ENCODE measurements around the gene FAM13B. TPM values are rescaled to one million over a fixed set of nuclear protein-coding genes. Genes with fewer than 3 reads are reported as not detected.
A peak's percentile ranks its signal among the peaks of the same experiment; 100 is the strongest.

The FAM13B gene
- polyA plus RNA-seq, 2 of the 4 experiments (the other 2 are of a cell fraction): 14.9 to 15.1 TPM

- no peaks in the 10 kb centered on the region for H3K4me1 ChIP-seq
- no peaks in the 10 kb centered on the region for H3K9me3 ChIP-seq
- ChIA-PET CTCF (interaction anchor here (1.0 kb wide), 1 partner anchor 10 kb away, joined by 3 read pairs; no protein-coding TSS in a partner anchor), POLR2A (no interaction called here)
- FAIRE-seq (no peak), DNase-seq (ENCODE audit: low read depth in 1 of 2, low spot score in 1 of 2) (no peak), ATAC-seq (peak; percentile 61 to 64; a peak in 4 of 6 replicates)
- H3K27ac ChIP-seq: no peak overlapping the region
- TF ChIP-seq FOSB (CRISPR knock-in tag; IDR thresholded peaks at IDR 0.05) (no peak), RAD21 (conservative IDR thresholded peaks at IDR 0.05 in 1 of 2, IDR thresholded peaks at IDR 0.05 in 1 of 2) (0 out of 5 replicates have a peak, but pooled peaks of 1 of the 2 experiments have one; percentile 5)
- no peak overlapping the region for H3K4me3 ChIP-seq
- 61% methylated on average over 4 of the region's 4 CpGs for WGBS (ENCODE audit: missing lambda C conversion rate)
- no peak overlapping the region for H3K4me2 ChIP-seq
Observed at GRCh38 chr5:137923856-137924255, 109.0 kb downstream of the FAM13B start.

- ATAC-seq: no peak; a peak in 1 of 6 replicates
- Histone ChIP-seq H3K4me2 (no peak overlapping the region), H3K4me1 (no peaks in the 10 kb centered on the region), H3K4me3 (no peak overlapping the region), H3K9me3 (no peaks in the 10 kb centered on the region), H3K27ac (no peak overlapping the region)
- no peak for FAIRE-seq
- no peak for DNase-seq (ENCODE audit: low read depth in 1 of 2, low spot score in 1 of 2)
- ChIA-PET POLR2A (no interaction called here), CTCF (interaction anchor here (0.6 to 1.5 kb wide), 4 partner anchors 11 to 585 kb away, joined by 3 to 4 read pairs (median 3); no protein-coding TSS in a partner anchor)
- 68% methylated on average over 3 of the region's 3 CpGs for WGBS (ENCODE audit: missing lambda C conversion rate)
- TF ChIP-seq JUNB (IDR thresholded peaks at IDR 0.05) (no peak), EHMT2 (IDR thresholded peaks at IDR 0.05; ENCODE audit: low read depth) (no peak), REST (IDR thresholded peaks at IDR 0.05) (no peak), HOXB13 (CRISPR knock-in tag; IDR thresholded peaks at IDR 0.05; ENCODE audit: low read depth) (no peak), CHD4 (IDR thresholded peaks at IDR 0.05; ENCODE audit: borderline replicate concordance) (no peak), USF2 (IDR thresholded peaks at IDR 0.05) (no peak), FOSB (CRISPR knock-in tag; IDR thresholded peaks at IDR 0.05) (no peak), NFE2L2 (conservative IDR thresholded peaks at IDR 0.05; ENCODE audit: low read length) (no peak), JUN (IDR thresholded peaks at IDR 0.05) (no peak), MAFK (IDR thresholded peaks at IDR 0.05; ENCODE audit: partially characterized antibody) (no peak), RARB (CRISPR knock-in tag; IDR thresholded peaks at IDR 0.05) (no peak), HOXB5 (CRISPR knock-in tag; IDR thresholded peaks at IDR 0.05) (no peak), ELK1 (IDR thresholded peaks at IDR 0.05; ENCODE audit: low read depth, low read length) (no peak)
Observed at GRCh38 chr5:137921931-137922330, 110.9 kb downstream of the FAM13B start.

GRCh38 chr5:137916923-137917322 is 116.0 kb downstream of the FAM13B start:
- FAIRE-seq: no peak
- CTCF ChIA-PET: no interaction called here
- TF ChIP-seq BCL3 (IDR thresholded peaks at IDR 0.05) (no peak), HES2 (IDR thresholded peaks at IDR 0.05) (no peak), POLR2A (IDR thresholded peaks at IDR 0.05; ENCODE audit: low read length) (no peak), POLR2AphosphoS2 (conservative IDR thresholded peaks at IDR 0.05; ENCODE audit: low read length) (no peak), HDAC2 (IDR thresholded peaks at IDR 0.05) (no peak), CBX8 (IDR thresholded peaks at IDR 0.05) (no peak), RCOR1 (IDR thresholded peaks at IDR 0.05; ENCODE audit: low read depth, low read length) (no peak), TP53 (CRISPR knock-in tag; IDR thresholded peaks at IDR 0.05) (no peak), GATA3 (IDR thresholded peaks at IDR 0.05; ENCODE audit: borderline replicate concordance) (no peak), ZNF302 (CRISPR knock-in tag; IDR thresholded peaks at IDR 0.05) (no peak), MAZ (IDR thresholded peaks at IDR 0.05; ENCODE audit: borderline replicate concordance, low read depth, low read length) (no peak), KDM1A (IDR thresholded peaks at IDR 0.05; ENCODE audit: low read depth) (no peak), USF2 (IDR thresholded peaks at IDR 0.05) (no peak)

More at GRCh38 chr5:137916923-137917322, 116.0 kb downstream of the FAM13B start:
- no peak overlapping the region for H3K27ac ChIP-seq
- ATAC-seq (no peak), DNase-seq (ENCODE audit: low read depth in 1 of 2, low spot score in 1 of 2) (no peak)
- H3K9me3 ChIP-seq: peaks cover 9% of the 10 kb centered on the region; the same call in 1 of the 3 replicates
- WGBS (ENCODE audit: missing lambda C conversion rate): 100% methylated on average over 1 of the region's 1 CpG
- H3K4me3 ChIP-seq: no peak overlapping the region
- POLR2A ChIA-PET: no interaction called here
- H3K4me1 ChIP-seq: no peaks in the 10 kb centered on the region
- H3K4me2 ChIP-seq: no peak overlapping the region

Measured in A549 (cell line).